GM12865 (cell line): Measurements from ENCODE around the gene SCAMP4.
A peak's percentile ranks its signal among the peaks of the same experiment; 100 is the strongest.

Experiments
- DNase-seq: peaks from one replicate; pipeline ENCODE4 v3.0.0; 2010; ENCODE audit warnings: low read depth
- H3K4me3 ChIP-seq: 2 replicates; pipeline ENCODE4 v1.5.1; 2011; ENCODE audit warnings: mild to moderate bottlenecking, low read depth, low read length, control low read depth
- CTCF ChIP-seq: IDR thresholded peaks from 2 replicates; pipeline ENCODE4 v1.5.1; 2011; ENCODE audit warnings: low read length, control low read depth, low read depth, inconsistent platforms; ENCODE audit not compliant: insufficient read depth; ENCODE audit errors: missing control alignments

The SCAMP4 gene

DNA sequence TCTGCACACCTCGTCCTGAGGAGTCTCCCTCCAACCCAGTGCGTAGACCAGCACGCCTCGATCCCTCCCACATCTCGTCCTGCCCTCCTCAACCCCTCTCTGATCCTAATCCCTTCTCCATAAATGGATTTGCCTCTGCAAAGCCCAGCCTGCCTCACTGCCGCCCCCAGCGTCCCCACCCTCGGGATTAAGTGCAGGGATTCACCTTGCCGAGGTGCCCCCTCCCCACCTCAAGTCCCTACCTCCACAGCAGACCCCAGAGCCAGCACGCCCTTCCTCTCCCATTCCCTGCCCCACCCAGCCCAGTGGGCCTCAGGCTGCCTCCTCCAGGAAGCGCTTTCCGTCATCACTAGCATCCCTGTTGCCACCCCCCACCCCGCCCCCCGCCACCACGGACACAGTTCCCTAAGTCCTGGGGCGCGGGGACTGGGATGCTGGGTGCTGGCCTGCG, 45.8 kb upstream of the SCAMP4 start:
- DNase-seq: no peak
- no peak overlapping the region for H3K4me3 ChIP-seq
- no peak for TF ChIP-seq CTCF

DNA sequence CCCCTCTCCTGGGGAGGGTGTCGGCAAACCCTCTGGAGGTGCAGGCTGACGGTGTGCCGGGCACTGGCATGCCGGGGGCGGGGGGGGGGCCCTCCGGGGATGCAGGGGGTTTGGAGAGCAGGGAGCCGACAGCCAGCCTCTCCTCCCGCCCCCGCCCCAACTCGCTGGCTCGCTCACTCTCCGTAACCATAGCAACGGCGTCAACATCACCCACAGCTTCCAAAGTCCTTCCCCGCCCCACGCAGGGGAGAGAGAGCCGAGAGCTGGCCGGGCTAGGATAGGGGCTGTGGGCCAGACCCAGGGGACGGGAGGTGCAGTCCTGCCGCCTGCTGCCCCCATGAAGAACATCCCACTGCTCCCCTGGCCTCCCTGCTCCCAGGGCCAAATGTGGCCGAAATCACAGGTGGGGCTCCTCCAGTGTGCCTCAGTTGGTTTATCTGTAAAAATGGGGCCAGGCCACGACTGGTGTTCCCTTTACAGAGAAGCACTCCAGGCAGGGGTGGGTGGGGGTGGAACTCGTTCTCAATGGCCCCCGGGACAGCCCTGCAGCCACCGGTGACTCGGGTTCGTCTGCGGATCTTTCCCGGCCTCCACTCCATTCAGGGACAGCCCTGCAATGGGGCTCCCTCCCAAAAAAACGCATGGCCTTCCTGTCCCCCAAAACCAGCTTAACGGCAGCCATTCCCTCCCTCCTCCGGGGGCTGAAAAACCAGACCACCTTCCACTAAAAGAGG, 45.0 kb upstream of the SCAMP4 start:
- peak overlapping the region; percentile 92 for H3K4me3 ChIP-seq
- peak; percentile 49 for DNase-seq
- no peak for TF ChIP-seq CTCF

GRCh38 chr19:1860821-1861598, 44.2 kb upstream of the SCAMP4 start:
- DNase-seq: no peak
- H3K4me3 ChIP-seq: peak overlapping the region; percentile 92
- TF ChIP-seq CTCF: no peak

- TF ChIP-seq CTCF: no peak
- DNase-seq: no peak
- peak overlapping the region; percentile 92 for H3K4me3 ChIP-seq
Observed at GRCh38 chr19:1861599-1862031, 43.6 kb upstream of the SCAMP4 start.

DNA sequence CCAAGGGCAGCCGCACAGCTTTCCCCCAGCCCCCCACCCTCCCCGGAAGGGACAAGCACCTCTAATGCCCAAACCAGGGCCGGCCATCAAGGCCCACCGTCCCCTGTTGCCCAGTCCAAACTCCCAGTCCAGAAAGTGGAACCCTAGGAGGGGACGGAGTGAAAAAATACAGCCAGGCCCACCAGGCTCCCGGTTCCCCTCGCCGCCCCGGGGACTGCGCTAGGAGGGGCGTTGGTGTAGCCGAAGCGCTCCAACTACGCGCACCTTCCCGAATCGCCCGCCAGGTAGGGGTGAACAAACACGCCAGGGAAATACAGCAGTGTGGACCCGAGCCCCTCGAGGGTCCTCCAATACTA, 43.2 kb upstream of the SCAMP4 start:
- H3K4me3 ChIP-seq: peak overlapping the region; percentile 92
- TF ChIP-seq CTCF: no peak
- DNase-seq: no peak

DNA sequence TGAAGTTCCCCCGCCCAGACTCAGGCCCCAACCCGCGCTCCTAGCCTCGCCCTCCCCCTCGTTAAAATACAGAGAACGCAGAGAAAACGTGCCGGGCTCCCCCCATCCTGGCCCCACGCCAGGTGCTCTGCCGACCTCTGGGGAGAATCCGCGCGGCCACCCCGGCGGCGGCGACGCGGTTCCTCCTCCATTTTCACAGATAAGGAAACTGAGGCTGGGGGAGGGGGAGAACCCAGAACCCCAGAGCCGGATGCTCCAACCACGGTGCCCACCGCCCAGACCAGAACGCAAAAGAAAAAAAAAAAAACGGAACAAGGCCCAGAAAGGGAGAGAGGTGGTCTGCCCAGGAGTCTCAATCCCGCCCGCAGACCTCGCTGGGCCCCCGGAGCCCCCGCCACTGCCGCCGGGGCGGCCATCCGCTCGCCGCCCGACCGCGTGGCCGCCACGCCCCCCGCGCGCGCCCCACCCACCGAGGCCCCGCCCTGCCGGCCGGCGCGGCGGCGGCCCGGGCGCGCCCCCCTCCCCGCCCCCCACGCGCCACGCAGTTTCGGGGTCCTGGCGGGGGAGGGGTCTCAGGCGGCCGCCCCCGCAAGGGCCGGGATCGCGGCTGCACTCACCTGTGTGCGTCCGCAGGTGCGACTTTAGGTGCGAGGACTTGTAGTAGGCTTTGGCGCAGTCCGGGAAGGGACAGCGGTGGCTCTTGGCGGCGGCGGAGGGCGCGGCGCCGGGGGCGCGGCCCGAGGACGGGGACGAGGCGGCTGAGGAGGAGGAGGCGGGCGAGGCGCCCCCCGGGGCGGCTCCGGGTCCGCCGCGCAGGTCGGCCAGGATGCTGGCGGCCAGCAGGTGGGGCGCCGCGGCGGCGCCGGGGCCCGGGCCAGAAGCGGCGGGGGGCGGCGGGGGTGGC, 42.5 kb upstream of the SCAMP4 start:
- peak overlapping the region; percentile 92 for H3K4me3 ChIP-seq
- TF ChIP-seq CTCF: no peak
- DNase-seq: peak; percentile 60
